Panc1 (cell line): Measurements from ENCODE around the gene C19orf33. TPM values are rescaled to one million over a fixed set of nuclear protein-coding genes. Genes with fewer than 3 reads are reported as not detected.
A peak's percentile ranks its signal among the peaks of the same experiment; 100 is the strongest.

Experiments
- ATAC-seq: fragments of 200-7000 bp; cut with Tn5 transposase; 2 replicates; pipeline ENCODE4 v1.9.1; 2020; ENCODE audit warnings: mild to moderate bottlenecking, moderate library complexity
- BruUV-seq: library from RNA; stranded (reverse); fragments of 400-500 nt; replicated peaks from 2 replicates; lab custom pipeline; 2021; lab: Mats Ljungman, UMichigan
- CTCF ChIA-PET: fragments of 300-600 bp; sonication (Branson Sonifier 250); formaldehyde crosslinking; loops from one replicate; lab custom pipeline; 2022; ENCODE audit warnings: antibody characterized with exemption; lab: Charles Lee
- POLR2A ChIA-PET: fragments of 300-600 bp; sonication (Branson Sonifier 250); formaldehyde crosslinking; loops from one replicate; lab custom pipeline; 2022; ENCODE audit warnings: antibody characterized with exemption; lab: Charles Lee
- DNase-seq: peaks from one replicate; pipeline ENCODE4 v3.0.0-alpha.2; 2010; ENCODE audit warnings: low read depth, low spot score
- H3K27ac ChIP-seq: 2 replicates; pipeline ENCODE4 v1.5.1; 2011; ENCODE audit warnings: mild to moderate bottlenecking, low read length, inconsistent platforms
- H3K27me3 ChIP-seq: fragments of 200-500 bp; sonication (Bioruptor generic); 2 replicates; pipeline ENCODE4 v1.6.0; 2014; ENCODE audit warnings: low read length, inconsistent platforms; ENCODE audit not compliant: control insufficient read depth, insufficient read depth
- H3K36me3 ChIP-seq: fragments of 200-500 bp; sonication (Bioruptor generic); 2 replicates; pipeline ENCODE4 v1.5.1; 2014; ENCODE audit warnings: inconsistent platforms, mild to moderate bottlenecking, low read length, moderate library complexity; ENCODE audit not compliant: control insufficient read depth, insufficient read depth
- H3K4me1 ChIP-seq: 2 replicates; pipeline ENCODE4 v1.5.1; 2011; ENCODE audit warnings: inconsistent platforms, mild to moderate bottlenecking, low read length, moderate library complexity; ENCODE audit not compliant: control insufficient read depth, insufficient read depth
- H3K4me3 ChIP-seq, 2 experiments: 2 replicates each; pipeline ENCODE4 v1.5.1; 2011 to 2012; ENCODE audit warnings: low read depth in 2 of 2, low read length in 2 of 2, mild to moderate bottlenecking in 2 of 2, inconsistent platforms in 1 of 2, moderate library complexity in 1 of 2
- H3K9me3 ChIP-seq: fragments of 200-500 bp; sonication (Bioruptor generic); 2 replicates; pipeline ENCODE4 v1.5.1; 2014; ENCODE audit warnings: low read depth, mild to moderate bottlenecking, inconsistent platforms, low read length, moderate library complexity; ENCODE audit not compliant: control insufficient read depth, insufficient read depth
- CTCF ChIP-seq: fragments of 450-650 bp; IDR thresholded peaks from 2 replicates; pipeline ENCODE4 v1.5.1; 2017; ENCODE audit warnings: mild to moderate bottlenecking
- POLR2AphosphoS5 ChIP-seq: IDR thresholded peaks from 2 replicates; pipeline ENCODE4 v1.6.1; 2012; ENCODE audit warnings: mild to moderate bottlenecking, low read depth, low read length, moderate library complexity
- REST ChIP-seq, 2 experiments: IDR thresholded peaks; 2 replicates each; pipeline ENCODE4 v1.6.1; 2011 to 2012; ENCODE audit warnings: low read depth in 2 of 2, control low read depth in 1 of 2, low read length in 1 of 2, mild to moderate bottlenecking in 1 of 2, moderate library complexity in 1 of 2; ENCODE audit not compliant: insufficient read depth in 1 of 2
- SIN3A ChIP-seq: IDR thresholded peaks from 2 replicates; pipeline ENCODE4 v1.6.1; 2012; ENCODE audit warnings: low read depth, mild to moderate bottlenecking, low read length, moderate library complexity, borderline replicate concordance; ENCODE audit not compliant: insufficient read depth
- TCF7L2 ChIP-seq: IDR thresholded peaks from 2 replicates; pipeline ENCODE4 v1.6.1; 2011; ENCODE audit warnings: mild to moderate bottlenecking, low read depth, low read length, inconsistent platforms
- in situ Hi-C: cut with HindIII; loops from 2 replicates; pipeline ENCODE4 v1.10.0; 2016; ENCODE audit warnings: low sequenced_read_pairs, low pct_unique_long_range_greater_than_20kb
- intact Hi-C: fragments of 100-400 bp; cut with micrococcal nuclease; formaldehyde crosslinking; loops from one replicate; pipeline ENCODE4 v1.10.0; 2022; ENCODE audit not compliant: unreplicated experiment
- total RNA-seq: library from RNA; stranded (reverse); gene quantifications from one replicate; pipeline ENCODE4 v1.2.1, GENCODE V29; 2021; ENCODE audit not compliant: unreplicated experiment

The C19orf33 gene
- total RNA-seq, 1 experiment from 2014 or later, result 201 TPM

GRCh38 chr19:38276942-38277517 lies 27.0 kb upstream of the C19orf33 start:
- Histone ChIP-seq H3K27ac (peak overlapping the region; percentile 71), H3K27me3 (no peaks in the 10 kb centered on the region), H3K36me3 (peaks cover 5% of the 10 kb centered on the region; the same call in 1 of the 2 replicates), H3K4me1 (peaks cover 79% of the 10 kb centered on the region), H3K4me3 (no peak overlapping the region), H3K9me3 (no peaks in the 10 kb centered on the region)
- DNase-seq (no peak), ATAC-seq (no peak)
- TF ChIP-seq REST (IDR thresholded peaks at IDR 0.05; ENCODE audit: insufficient read depth in 1 of 2, low read depth in 2 of 2, low read length in 1 of 2) (no peak), TCF7L2 (no peak), POLR2AphosphoS5 (0 out of 2 replicates have a peak, but pooled peaks have one; percentile 27)
- BruUV-seq, result no TSS peak
- CTCF ChIA-PET, result interaction anchor here (0.9 kb wide), 1 partner anchor 52 kb away, joined by 3 read pairs; no protein-coding TSS in a partner anchor
- in situ Hi-C loops (no loop called here), intact Hi-C loops (no loop called here)
- POLR2A ChIA-PET, result no interaction called here

DNA sequence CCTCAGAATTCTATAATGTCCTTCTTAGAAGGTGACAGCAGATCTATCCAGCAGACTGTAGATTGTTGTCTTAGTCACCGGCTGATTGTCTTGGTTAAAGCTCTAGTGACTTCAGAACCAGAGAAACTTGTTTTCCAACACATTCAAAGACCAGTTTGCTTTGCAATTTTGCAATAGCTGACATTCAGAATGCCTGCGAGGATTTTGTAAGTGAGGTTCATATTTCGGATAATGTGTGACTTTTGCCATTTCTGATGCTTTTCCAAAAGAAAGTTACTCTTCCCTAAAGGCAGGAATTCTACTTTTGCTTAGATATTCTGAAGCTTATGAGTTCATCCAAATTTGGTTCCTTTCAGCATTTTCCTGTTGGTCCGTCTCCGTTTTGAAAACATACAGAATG lies 26.5 kb upstream of the C19orf33 start:
- BruUV-seq, result no TSS peak
- Histone ChIP-seq H3K27ac (peak overlapping the region; percentile 71), H3K9me3 (no peaks in the 10 kb centered on the region), H3K27me3 (no peaks in the 10 kb centered on the region), H3K4me3 (no peak overlapping the region), H3K4me1 (peaks cover 79% of the 10 kb centered on the region), H3K36me3 (peaks cover 5% of the 10 kb centered on the region; the same call in 1 of the 2 replicates)
- no peak for DNase-seq
- intact Hi-C loops (no loop called here), in situ Hi-C loops (no loop called here)
- no peak for ATAC-seq
- ChIA-PET CTCF (interaction anchor here (0.6 kb wide), 1 partner anchor 132 kb away, joined by 5 read pairs; no protein-coding TSS in a partner anchor), POLR2A (no interaction called here)
- no peak for TF ChIP-seq SIN3A
- TF ChIP-seq CTCF, result no peak
- TF ChIP-seq POLR2AphosphoS5, result no peak
- TF ChIP-seq TCF7L2, result no peak
- no peak for TF ChIP-seq REST (IDR thresholded peaks at IDR 0.05; ENCODE audit: insufficient read depth in 1 of 2, low read depth in 2 of 2, low read length in 1 of 2)
